SHP77 treated with DMSO at 0.1 percent for 48 hours (cell line): ENCODE measurements around the gene MRFAP1L1.

ENCODE experiments used
- DNase-seq: peaks from one replicate; lab custom pipeline; 2025; lab: John Stamatoyannopoulos, UW

MRFAP1L1 gene

GRCh38 chr4:6660430-6660829, 49.2 kb downstream of the MRFAP1L1 start:
- DNase-seq = no peak

- no peak for DNase-seq
Observed at GRCh38 chr4:6659897-6660296, 49.8 kb downstream of the MRFAP1L1 start.

GRCh38 chr4:6658597-6659075, 51.0 kb downstream of the MRFAP1L1 start:
- DNase-seq = no peak

- no peak for DNase-seq
Observed at GRCh38 chr4:6658209-6658595, 51.5 kb downstream of the MRFAP1L1 start.
